Measurements from ENCODE around the gene KCNMA1. TPM values are rescaled to one million over a fixed set of nuclear protein-coding genes. Genes with fewer than 3 reads are reported as not detected.

Gene KCNMA1
- total RNA-seq, 1 experiment from 2014 or later: 20.7 TPM

DNA sequence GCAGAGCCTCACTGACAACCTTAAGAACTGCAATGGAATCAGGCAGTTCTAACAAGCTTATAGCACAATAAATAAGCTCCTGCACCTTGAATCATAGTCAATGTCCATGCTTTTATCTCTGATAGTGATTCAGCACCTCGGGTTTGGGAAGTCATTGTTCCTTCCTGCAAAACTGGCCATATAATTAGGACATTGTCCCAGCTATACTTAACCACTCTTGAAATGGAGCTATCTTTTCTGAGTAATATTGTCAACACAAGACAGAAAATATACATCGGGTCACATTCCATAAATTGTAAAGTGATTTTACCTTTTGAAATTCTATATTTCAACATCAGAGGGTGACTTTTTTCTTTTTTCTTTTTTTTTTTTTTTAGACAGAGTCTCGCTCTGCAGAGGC lies 682.8 kb downstream of the KCNMA1 start:
- H3K9me3 Mint-ChIP-seq (ENCODE audit: unreplicated experiment): no peaks in the 10 kb centered on the region
- peak in 1 of 2 experiments; percentile 14 for DNase-seq
- CTCF ChIA-PET: no interaction called here
- H3K27me3 Mint-ChIP-seq (ENCODE audit: insufficient read depth, unreplicated experiment): no peaks in the 10 kb centered on the region
- H3K36me3 ChIP-seq (ENCODE audit: control insufficient read depth, insufficient read depth, low read length): no peaks in the 10 kb centered on the region
- POLR2A ChIA-PET: no interaction called here
- H3K4me1 ChIP-seq: peaks cover 18% of the 10 kb centered on the region
- H3K27me3 ChIP-seq (replicated peaks; ENCODE audit: control insufficient read depth, insufficient read depth, low read length): no peaks in the 10 kb centered on the region
- H3K4me3 ChIP-seq (ENCODE audit: low read depth, low read length): no peak overlapping the region
- H3K9me3 ChIP-seq: no peaks in the 10 kb centered on the region
- intact Hi-C loops (cut with micrococcal nuclease; ENCODE audit: unreplicated experiment): no loop called here
- no TSS peak for BruUV-seq (replicated peaks)
- H3K4me3 Mint-ChIP-seq (ENCODE audit: unreplicated experiment): peak overlapping the region; percentile 7
- H3K36me3 Mint-ChIP-seq (ENCODE audit: insufficient read depth, unreplicated experiment): no peaks in the 10 kb centered on the region
- H3K4me1 Mint-ChIP-seq (ENCODE audit: low read depth, unreplicated experiment): peaks cover 14% of the 10 kb centered on the region
- no peak overlapping the region for H3K27ac Mint-ChIP-seq (ENCODE audit: unreplicated experiment)
- TF ChIP-seq, protein P1, sequence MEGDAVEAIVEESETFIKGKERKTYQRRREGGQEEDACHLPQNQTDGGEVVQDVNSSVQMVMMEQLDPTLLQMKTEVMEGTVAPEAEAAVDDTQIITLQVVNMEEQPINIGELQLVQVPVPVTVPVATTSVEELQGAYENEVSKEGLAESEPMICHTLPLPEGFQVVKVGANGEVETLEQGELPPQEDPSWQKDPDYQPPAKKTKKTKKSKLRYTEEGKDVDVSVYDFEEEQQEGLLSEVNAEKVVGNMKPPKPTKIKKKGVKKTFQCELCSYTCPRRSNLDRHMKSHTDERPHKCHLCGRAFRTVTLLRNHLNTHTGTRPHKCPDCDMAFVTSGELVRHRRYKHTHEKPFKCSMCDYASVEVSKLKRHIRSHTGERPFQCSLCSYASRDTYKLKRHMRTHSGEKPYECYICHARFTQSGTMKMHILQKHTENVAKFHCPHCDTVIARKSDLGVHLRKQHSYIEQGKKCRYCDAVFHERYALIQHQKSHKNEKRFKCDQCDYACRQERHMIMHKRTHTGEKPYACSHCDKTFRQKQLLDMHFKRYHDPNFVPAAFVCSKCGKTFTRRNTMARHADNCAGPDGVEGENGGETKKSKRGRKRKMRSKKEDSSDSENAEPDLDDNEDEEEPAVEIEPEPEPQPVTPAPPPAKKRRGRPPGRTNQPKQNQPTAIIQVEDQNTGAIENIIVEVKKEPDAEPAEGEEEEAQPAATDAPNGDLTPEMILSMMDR (IDR thresholded peaks at IDR 0.05; ENCODE audit: insufficient read depth in 1 of 2, low read depth in 1 of 2, low read length in 1 of 2, severe bottlenecking in 1 of 2, unreplicated experiment in 1 of 2): no peak

DNA sequence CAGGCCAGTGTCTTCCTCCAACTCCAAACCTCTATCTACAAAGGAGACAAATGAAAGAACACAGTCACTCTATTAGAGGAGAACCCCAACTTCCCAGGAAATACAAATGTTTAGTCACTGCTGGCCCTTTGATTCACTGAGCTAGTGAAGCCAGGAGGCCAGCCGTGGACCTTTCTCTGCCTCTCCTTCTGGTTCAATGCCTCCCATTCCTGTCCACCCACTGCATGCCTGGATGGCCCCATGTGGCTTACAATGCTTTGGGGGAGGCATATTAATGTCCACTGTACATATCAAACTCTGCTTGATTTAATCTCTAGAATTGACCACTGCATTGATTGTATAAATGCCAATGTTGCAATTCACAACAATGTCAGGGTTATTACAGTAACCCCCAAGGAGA lies 687.3 kb downstream of the KCNMA1 start:
- TF ChIP-seq, protein P1 (IDR thresholded peaks at IDR 0.05; ENCODE audit: insufficient read depth in 1 of 2, low read depth in 1 of 2, low read length in 1 of 2, severe bottlenecking in 1 of 2, unreplicated experiment in 1 of 2): no peak
- no TSS peak for BruUV-seq (replicated peaks)
- H3K36me3 ChIP-seq (ENCODE audit: control insufficient read depth, insufficient read depth, low read length): no peaks in the 10 kb centered on the region
- no peaks in the 10 kb centered on the region for H3K9me3 ChIP-seq
- intact Hi-C loops (cut with micrococcal nuclease; ENCODE audit: unreplicated experiment): no loop called here
- H3K4me1 ChIP-seq: peaks cover 8% of the 10 kb centered on the region
- no peak overlapping the region for H3K4me3 ChIP-seq (ENCODE audit: low read depth, low read length)
- Mint-ChIP-seq H3K27me3 (ENCODE audit: insufficient read depth, unreplicated experiment) (no peaks in the 10 kb centered on the region), H3K4me1 (ENCODE audit: low read depth, unreplicated experiment) (peaks cover 11% of the 10 kb centered on the region), H3K9me3 (ENCODE audit: unreplicated experiment) (no peaks in the 10 kb centered on the region), H3K27ac (ENCODE audit: unreplicated experiment) (no peak overlapping the region), H3K36me3 (ENCODE audit: insufficient read depth, unreplicated experiment) (no peaks in the 10 kb centered on the region), H3K4me3 (ENCODE audit: unreplicated experiment) (no peak overlapping the region)
- no peak for DNase-seq
- H3K27me3 ChIP-seq (replicated peaks; ENCODE audit: control insufficient read depth, insufficient read depth, low read length): no peaks in the 10 kb centered on the region
- ChIA-PET CTCF (no interaction called here), POLR2A (no interaction called here)

DNA sequence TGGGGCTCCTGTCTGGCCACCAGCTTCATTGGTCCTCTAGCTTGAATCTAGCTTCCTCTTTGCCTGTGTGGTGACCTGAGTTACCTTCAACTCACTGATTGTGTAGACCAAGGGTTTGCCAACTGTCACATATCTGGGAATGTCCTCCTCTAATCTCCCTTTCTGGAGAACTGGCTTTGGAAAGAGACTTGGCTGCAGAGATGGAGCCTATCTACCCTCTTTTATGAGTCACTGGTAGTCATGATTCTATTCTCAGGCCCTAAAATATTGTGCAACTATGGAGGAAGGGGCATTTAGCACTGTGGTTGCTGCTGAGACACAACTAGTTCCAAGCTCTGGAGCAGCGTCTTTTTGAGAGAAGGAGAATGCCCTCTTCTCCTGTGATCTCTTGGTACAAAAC lies 691.3 kb downstream of the KCNMA1 start:
- ChIA-PET POLR2A (no interaction called here), CTCF (no interaction called here)
- H3K27me3 Mint-ChIP-seq (ENCODE audit: insufficient read depth, unreplicated experiment): no peaks in the 10 kb centered on the region
- H3K9me3 Mint-ChIP-seq (ENCODE audit: unreplicated experiment): no peaks in the 10 kb centered on the region
- DNase-seq: no peak
- no peak overlapping the region for H3K4me3 Mint-ChIP-seq (ENCODE audit: unreplicated experiment)
- intact Hi-C loops (cut with micrococcal nuclease; ENCODE audit: unreplicated experiment): no loop called here
- no peaks in the 10 kb centered on the region for H3K36me3 ChIP-seq (ENCODE audit: control insufficient read depth, insufficient read depth, low read length)
- BruUV-seq (replicated peaks): no TSS peak
- TF ChIP-seq, protein P1 (IDR thresholded peaks at IDR 0.05; ENCODE audit: insufficient read depth in 1 of 2, low read depth in 1 of 2, low read length in 1 of 2, severe bottlenecking in 1 of 2, unreplicated experiment in 1 of 2): no peak
- no peak overlapping the region for H3K27ac Mint-ChIP-seq (ENCODE audit: unreplicated experiment)
- H3K36me3 Mint-ChIP-seq (ENCODE audit: insufficient read depth, unreplicated experiment): no peaks in the 10 kb centered on the region
- no peaks in the 10 kb centered on the region for H3K4me1 ChIP-seq
- no peaks in the 10 kb centered on the region for H3K27me3 ChIP-seq (replicated peaks; ENCODE audit: control insufficient read depth, insufficient read depth, low read length)
- no peaks in the 10 kb centered on the region for H3K9me3 ChIP-seq
- no peak overlapping the region for H3K4me3 ChIP-seq (ENCODE audit: low read depth, low read length)
- no peaks in the 10 kb centered on the region for H3K4me1 Mint-ChIP-seq (ENCODE audit: low read depth, unreplicated experiment)
